Ovary (tissue), 3 donors: ENCODE data around the gene SNX32.

Experiments
- POLR2A ChIP-seq: fragments of 450-650 bp; IDR thresholded peaks from one replicate; pipeline ENCODE4 v1.6.1; 2017; ENCODE audit warnings: antibody characterized with exemption, mild to moderate bottlenecking, moderate library complexity
- TF ChIP-seq, protein P1 (sequence below), 3 donors: fragments of 450-650 bp in 2 of 3; fragments of 200-600 bp in 1 of 3; IDR thresholded peaks; one replicate each; pipeline versions ENCODE4 v1.5.1 to v1.8.0; 2016 to 2022; ENCODE audit warnings: antibody characterized with exemption in 3 of 3, mild to moderate bottlenecking in 1 of 3
- donor health status: DM: no; HTN: no; CAD: no.

DNA sequence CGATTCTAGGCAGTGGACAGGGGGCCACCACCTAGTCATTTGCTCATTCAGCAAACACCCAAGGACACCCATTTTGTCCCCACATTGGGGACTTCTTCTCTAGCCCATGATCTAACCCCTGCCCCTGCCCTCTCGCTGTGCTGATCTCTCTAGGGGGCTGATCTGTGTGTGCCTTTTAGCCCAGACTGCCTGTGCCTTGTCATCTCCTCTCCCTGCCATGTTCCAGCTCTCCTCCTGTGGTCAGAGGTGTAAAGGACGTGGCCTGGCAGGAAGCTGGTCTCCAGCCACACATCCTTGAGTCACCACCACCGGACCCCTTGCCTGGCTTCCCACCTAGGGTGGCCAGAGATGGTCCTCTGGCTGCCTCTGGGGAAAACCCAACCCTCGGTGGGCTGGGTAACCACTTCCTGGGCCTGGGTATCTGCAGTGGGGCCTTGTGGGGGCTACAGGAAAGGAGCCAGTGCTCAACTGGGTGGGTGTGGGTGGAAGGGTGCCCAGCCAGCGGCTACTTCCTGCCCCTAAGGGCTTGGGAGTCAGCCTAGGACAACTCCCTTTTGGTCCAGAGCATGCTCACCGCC lies 47.2 kb downstream of the SNX32 start:
- TF ChIP-seq, protein P1, sequence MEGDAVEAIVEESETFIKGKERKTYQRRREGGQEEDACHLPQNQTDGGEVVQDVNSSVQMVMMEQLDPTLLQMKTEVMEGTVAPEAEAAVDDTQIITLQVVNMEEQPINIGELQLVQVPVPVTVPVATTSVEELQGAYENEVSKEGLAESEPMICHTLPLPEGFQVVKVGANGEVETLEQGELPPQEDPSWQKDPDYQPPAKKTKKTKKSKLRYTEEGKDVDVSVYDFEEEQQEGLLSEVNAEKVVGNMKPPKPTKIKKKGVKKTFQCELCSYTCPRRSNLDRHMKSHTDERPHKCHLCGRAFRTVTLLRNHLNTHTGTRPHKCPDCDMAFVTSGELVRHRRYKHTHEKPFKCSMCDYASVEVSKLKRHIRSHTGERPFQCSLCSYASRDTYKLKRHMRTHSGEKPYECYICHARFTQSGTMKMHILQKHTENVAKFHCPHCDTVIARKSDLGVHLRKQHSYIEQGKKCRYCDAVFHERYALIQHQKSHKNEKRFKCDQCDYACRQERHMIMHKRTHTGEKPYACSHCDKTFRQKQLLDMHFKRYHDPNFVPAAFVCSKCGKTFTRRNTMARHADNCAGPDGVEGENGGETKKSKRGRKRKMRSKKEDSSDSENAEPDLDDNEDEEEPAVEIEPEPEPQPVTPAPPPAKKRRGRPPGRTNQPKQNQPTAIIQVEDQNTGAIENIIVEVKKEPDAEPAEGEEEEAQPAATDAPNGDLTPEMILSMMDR (IDR thresholded peaks at IDR 0.05), result no peak
- no peak for TF ChIP-seq POLR2A
